Suprapubic skin (tissue), 4 donors: Measurements from ENCODE around the gene ZRANB1. TPM values are rescaled to one million over a fixed set of nuclear protein-coding genes. Genes with fewer than 3 reads are reported as not detected.

ENCODE experiments used
- DNase-seq, 2 donors: peaks; one replicate each; pipeline ENCODE4 v3.0.0-alpha.2; 2019; ENCODE audit warnings: low spot score in 2 of 2
- H3K27ac ChIP-seq: fragments of 200-600 bp; sonication (generic); one replicate; pipeline ENCODE4 v1.5.1; 2019
- H3K27me3 ChIP-seq: fragments of 200-600 bp; sonication (generic); one replicate; pipeline ENCODE4 v1.5.1; 2019
- H3K36me3 ChIP-seq: fragments of 200-600 bp; sonication (generic); one replicate; pipeline ENCODE4 v1.5.1; 2019
- H3K4me1 ChIP-seq: fragments of 200-600 bp; sonication (generic); one replicate; pipeline ENCODE4 v1.5.1; 2019
- H3K4me3 ChIP-seq: fragments of 200-600 bp; sonication (generic); one replicate; pipeline ENCODE4 v1.5.1; 2019; ENCODE audit warnings: mild to moderate bottlenecking
- H3K9me3 ChIP-seq: fragments of 200-600 bp; sonication (generic); one replicate; pipeline ENCODE4 v1.5.1; 2019
- CTCF ChIP-seq, 2 donors: fragments of 200-600 bp in 1 of 2; fragments of 450-650 bp in 1 of 2; sonication (generic) in 1 of 2; IDR thresholded peaks; one replicate each; pipeline ENCODE4 v1.5.1; 2016 to 2019; ENCODE audit warnings: antibody characterized with exemption in 2 of 2, mild to moderate bottlenecking in 1 of 2, moderate library complexity in 1 of 2
- EP300 ChIP-seq: sonication (generic); formaldehyde crosslinking; IDR thresholded peaks from one replicate; pipeline ENCODE4 v1.6.1; 2017; ENCODE audit warnings: antibody characterized with exemption
- POLR2A ChIP-seq, 2 donors: fragments of 450-650 bp; IDR thresholded peaks; one replicate each; pipeline ENCODE4 v1.6.1; 2017; ENCODE audit warnings: antibody characterized with exemption in 2 of 2, mild to moderate bottlenecking in 2 of 2, moderate library complexity in 2 of 2
- POLR2AphosphoS5 ChIP-seq, 3 donors: sonication (generic); formaldehyde crosslinking; IDR thresholded peaks; one replicate each; pipeline ENCODE4 v1.6.1; 2017; ENCODE audit warnings: antibody characterized with exemption in 3 of 3
- WGBS: methylation state at CpG from one replicate; pipeline ENCODE4 v1.1.5; 2018; 5-methylcytosine and 5-hydroxymethylcytosine counted together
- total RNA-seq, 4 donors: library from RNA; depleted of rRNA; stranded (reverse); fragments of >200 nt; gene quantifications; one replicate each; pipeline ENCODE4 v1.1.0, GENCODE V29; 2016

The ZRANB1 gene
- total RNA-seq, 4 donors from 2014 or later, result 21.2 to 37.9 (median 30.2) TPM

DNA sequence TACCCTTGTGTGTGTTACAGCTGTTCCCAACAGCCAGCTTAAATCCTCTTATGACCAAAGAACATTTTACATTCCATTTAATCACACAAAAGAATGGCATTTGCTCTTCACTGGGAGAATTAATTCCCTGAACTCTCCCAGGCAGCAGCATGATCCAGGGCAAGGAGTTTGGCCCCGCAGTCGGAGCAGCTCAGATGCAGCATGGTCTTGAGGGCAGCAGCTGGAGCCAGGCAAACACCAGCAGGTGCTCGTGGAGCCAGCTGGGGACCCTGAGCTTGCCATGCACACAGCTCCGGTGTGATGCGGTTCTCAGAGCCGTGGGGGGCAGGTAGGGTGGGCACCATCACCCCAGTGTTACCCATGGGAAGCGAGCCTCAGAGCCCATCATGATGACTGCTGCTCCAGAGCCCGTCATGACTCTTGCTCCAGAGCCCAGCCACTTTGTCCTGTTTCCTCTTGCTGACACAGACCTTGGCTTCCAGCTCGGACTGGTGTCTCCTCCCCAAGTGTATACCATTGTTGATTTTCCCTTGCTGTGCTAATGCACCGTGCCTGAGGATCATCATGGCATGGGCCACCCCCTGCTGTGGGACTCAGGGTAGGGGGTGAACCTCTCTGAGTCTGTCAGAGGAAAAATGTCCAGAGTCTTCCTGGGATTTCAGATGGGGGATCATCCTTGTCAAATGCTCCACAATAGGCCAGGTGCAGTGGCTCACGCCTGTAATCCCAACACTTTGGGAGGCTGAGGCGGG, 75.8 kb downstream of the ZRANB1 start:
- no peak for DNase-seq
- Histone ChIP-seq H3K4me3 (no peak overlapping the region), H3K36me3 (no peaks in the 10 kb centered on the region), H3K27ac (no peak overlapping the region), H3K9me3 (no peaks in the 10 kb centered on the region), H3K4me1 (peaks cover 46% of the 10 kb centered on the region), H3K27me3 (no peaks in the 10 kb centered on the region)
- WGBS, result 91% methylated on average over 8 of the region's 12 CpGs
- no peak for TF ChIP-seq EP300
- TF ChIP-seq POLR2AphosphoS5 (IDR thresholded peaks at IDR 0.05), result no peak
- no peak for TF ChIP-seq POLR2A (IDR thresholded peaks at IDR 0.05)
- TF ChIP-seq CTCF (IDR thresholded peaks at IDR 0.05), result no peak

- Histone ChIP-seq H3K27ac (no peak overlapping the region), H3K9me3 (no peaks in the 10 kb centered on the region), H3K27me3 (no peaks in the 10 kb centered on the region), H3K36me3 (no peaks in the 10 kb centered on the region), H3K4me3 (no peak overlapping the region), H3K4me1 (peaks cover 50% of the 10 kb centered on the region)
- DNase-seq, result no peak
- 92% methylated on average over 7 of the region's 9 CpGs for WGBS
- TF ChIP-seq POLR2A (IDR thresholded peaks at IDR 0.05) (no peak), EP300 (no peak), POLR2AphosphoS5 (IDR thresholded peaks at IDR 0.05) (no peak), CTCF (IDR thresholded peaks at IDR 0.05) (no peak)
Observed at GRCh38 chr10:125018576-125019143, 76.7 kb downstream of the ZRANB1 start.

DNA sequence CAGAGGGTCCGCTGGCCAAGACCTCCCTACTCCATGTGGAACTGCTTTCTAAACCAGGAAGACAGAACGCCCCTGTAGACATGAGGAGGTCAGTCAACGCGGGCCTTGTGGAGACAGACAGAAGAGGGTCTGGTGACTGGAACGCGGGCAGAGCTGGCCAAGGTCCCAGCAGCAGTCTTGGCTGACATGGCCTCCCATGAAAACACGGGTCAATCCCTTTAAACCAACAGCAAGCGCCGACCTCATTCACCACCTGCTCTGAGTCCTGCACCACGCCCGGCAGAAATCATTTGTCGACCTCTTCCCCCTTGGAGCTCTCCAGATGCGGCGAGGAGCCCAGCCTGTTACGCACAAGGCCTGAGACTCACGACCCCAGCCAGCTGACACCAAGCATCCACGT, 78.5 kb downstream of the ZRANB1 start:
- WGBS, result 93% methylated on average over 16 of the region's 17 CpGs
- no peak for TF ChIP-seq POLR2AphosphoS5 (IDR thresholded peaks at IDR 0.05)
- TF ChIP-seq POLR2A (IDR thresholded peaks at IDR 0.05), result no peak
- TF ChIP-seq CTCF (IDR thresholded peaks at IDR 0.05), result no peak
- TF ChIP-seq EP300, result no peak
- Histone ChIP-seq H3K4me1 (peaks cover 55% of the 10 kb centered on the region), H3K27me3 (no peaks in the 10 kb centered on the region), H3K27ac (no peak overlapping the region), H3K36me3 (no peaks in the 10 kb centered on the region), H3K9me3 (no peaks in the 10 kb centered on the region), H3K4me3 (no peak overlapping the region)
- DNase-seq, result no peak

- Histone ChIP-seq H3K36me3 (peaks cover 2% of the 10 kb centered on the region), H3K4me3 (no peak overlapping the region), H3K27ac (no peak overlapping the region), H3K4me1 (peaks cover 50% of the 10 kb centered on the region), H3K9me3 (no peaks in the 10 kb centered on the region), H3K27me3 (no peaks in the 10 kb centered on the region)
- WGBS, result 90% methylated on average over 9 of the region's 9 CpGs
- TF ChIP-seq POLR2A (IDR thresholded peaks at IDR 0.05) (no peak), EP300 (no peak), POLR2AphosphoS5 (IDR thresholded peaks at IDR 0.05) (no peak), CTCF (IDR thresholded peaks at IDR 0.05) (no peak)
- no peak for DNase-seq
Observed at GRCh38 chr10:125020871-125021270, 78.9 kb downstream of the ZRANB1 start.

DNA sequence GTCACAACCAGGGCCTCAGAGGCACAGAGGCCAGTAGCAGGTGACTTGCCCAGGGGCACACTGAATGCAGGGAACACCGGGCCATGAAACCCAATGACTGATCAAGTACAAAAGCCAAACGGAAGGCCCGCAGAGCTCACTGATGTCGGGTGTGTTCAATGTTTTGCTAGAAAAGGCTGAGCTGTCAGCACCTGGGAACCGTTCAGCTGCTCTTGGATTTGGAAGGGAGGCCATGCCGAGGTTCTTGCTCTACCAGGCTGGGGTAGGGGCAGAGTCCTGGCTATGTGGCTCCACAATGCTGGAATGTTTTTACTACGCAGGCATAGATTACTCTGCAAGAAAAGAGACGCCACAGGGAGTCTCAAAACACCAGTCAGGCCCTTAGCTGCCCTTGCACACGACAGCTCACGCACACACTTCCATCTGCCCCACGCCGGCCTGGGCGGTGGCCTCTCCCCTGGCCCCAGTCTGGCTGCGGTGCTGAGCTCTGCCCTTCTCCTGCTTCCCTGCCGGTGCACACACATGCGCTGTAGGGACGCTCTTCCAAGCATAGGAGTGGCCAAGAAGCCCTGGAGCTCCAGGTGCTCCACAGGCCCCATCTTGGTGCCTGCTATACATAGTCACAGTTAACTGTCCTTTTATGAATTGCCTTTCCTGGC, 79.9 kb downstream of the ZRANB1 start:
- Histone ChIP-seq H3K27me3 (no peaks in the 10 kb centered on the region), H3K9me3 (no peaks in the 10 kb centered on the region), H3K4me1 (peaks cover 41% of the 10 kb centered on the region), H3K36me3 (peaks cover 11% of the 10 kb centered on the region), H3K4me3 (no peak overlapping the region), H3K27ac (no peak overlapping the region)
- DNase-seq, result no peak
- no peak for TF ChIP-seq POLR2AphosphoS5 (IDR thresholded peaks at IDR 0.05)
- TF ChIP-seq CTCF (IDR thresholded peaks at IDR 0.05), result no peak
- TF ChIP-seq POLR2A (IDR thresholded peaks at IDR 0.05), result no peak
- no peak for TF ChIP-seq EP300
- 95% methylated on average over 6 of the region's 17 CpGs for WGBS
